ENCODE data around the gene CMTR1. TPM values are rescaled to one million over a fixed set of nuclear protein-coding genes. Genes with fewer than 3 reads are reported as not detected.

The CMTR1 gene
- total and polyA plus RNA-seq, 10 donors, result 19.4 to 62.4 (median 45.3) TPM

DNA sequence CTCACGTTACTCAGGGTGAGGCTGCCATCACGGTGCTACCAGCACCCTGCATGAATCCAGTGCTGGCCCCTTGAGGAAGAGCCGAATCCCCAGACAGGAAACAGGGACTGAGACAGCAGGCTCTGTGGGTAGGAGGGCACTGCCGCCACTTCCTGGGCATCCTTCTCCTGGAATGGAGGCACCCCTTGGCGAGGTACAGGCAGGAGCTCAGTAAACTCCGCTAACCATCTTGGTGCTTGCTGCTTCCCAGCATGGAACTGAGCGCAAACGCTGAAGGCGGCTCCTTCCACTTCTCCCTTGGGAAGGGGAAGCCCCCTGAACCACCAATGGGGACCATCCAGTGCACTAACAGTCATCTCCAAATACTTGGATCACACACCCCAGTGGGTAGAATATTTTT lies 80.1 kb downstream of the CMTR1 start:
- 55 to 64% (median 57%) methylated on average over 4 to 9 of the region's 9 CpGs for WGBS, 5 donors
- H3K27me3 ChIP-seq (replicated peaks in 1 of 7), result peaks cover 0 to 30% (median 3%) of the 10 kb centered on the region in 7 donors
- no peak for DNase-seq
- TF ChIP-seq POLR2AphosphoS5 (IDR thresholded peaks at IDR 0.05), result no peak
- TF ChIP-seq, protein P1, sequence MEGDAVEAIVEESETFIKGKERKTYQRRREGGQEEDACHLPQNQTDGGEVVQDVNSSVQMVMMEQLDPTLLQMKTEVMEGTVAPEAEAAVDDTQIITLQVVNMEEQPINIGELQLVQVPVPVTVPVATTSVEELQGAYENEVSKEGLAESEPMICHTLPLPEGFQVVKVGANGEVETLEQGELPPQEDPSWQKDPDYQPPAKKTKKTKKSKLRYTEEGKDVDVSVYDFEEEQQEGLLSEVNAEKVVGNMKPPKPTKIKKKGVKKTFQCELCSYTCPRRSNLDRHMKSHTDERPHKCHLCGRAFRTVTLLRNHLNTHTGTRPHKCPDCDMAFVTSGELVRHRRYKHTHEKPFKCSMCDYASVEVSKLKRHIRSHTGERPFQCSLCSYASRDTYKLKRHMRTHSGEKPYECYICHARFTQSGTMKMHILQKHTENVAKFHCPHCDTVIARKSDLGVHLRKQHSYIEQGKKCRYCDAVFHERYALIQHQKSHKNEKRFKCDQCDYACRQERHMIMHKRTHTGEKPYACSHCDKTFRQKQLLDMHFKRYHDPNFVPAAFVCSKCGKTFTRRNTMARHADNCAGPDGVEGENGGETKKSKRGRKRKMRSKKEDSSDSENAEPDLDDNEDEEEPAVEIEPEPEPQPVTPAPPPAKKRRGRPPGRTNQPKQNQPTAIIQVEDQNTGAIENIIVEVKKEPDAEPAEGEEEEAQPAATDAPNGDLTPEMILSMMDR (IDR thresholded peaks at IDR 0.05 in 8 of 11, conservative IDR thresholded peaks at IDR 0.05 in 3 of 11), result no peak
- intact Hi-C loops (cut with DNase I; ENCODE audit: low total_unique reads), result no loop called here
- H3K27ac ChIP-seq, result peak overlapping the region in 2 of 8 donors; percentile 22 to 87
- peaks cover 16 to 64% (median 38%) of the 10 kb centered on the region in 6 donors for H3K4me1 ChIP-seq
- no peaks in the 10 kb centered on the region for H3K9me3 ChIP-seq
- no peak overlapping the region for H3K4me3 ChIP-seq
- H3K36me3 ChIP-seq, result no peaks in the 10 kb centered on the region

DNA sequence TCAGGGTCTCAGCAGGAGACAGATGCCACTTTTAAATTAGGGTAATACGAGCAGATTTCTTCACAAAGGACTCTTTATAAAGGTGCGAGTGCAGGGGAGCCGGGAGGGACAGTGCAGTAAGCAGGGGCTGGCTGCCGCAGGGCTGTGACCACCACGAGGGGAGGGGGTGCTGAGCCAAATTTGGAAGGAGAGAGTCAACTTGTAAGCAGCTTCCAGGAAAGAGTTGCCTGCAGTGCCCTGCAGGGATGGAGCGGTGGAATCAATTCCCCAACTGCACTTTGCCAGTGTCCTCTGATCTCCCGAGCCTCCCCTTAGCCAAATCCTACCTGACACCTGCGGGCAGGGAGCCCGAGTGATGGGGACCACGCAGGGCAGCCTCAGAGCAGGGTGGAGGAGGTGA lies 80.6 kb downstream of the CMTR1 start:
- WGBS, 5 donors, result 70 to 79% (median 73%) methylated on average over 10 of the region's 10 CpGs
- H3K36me3 ChIP-seq, result no peaks in the 10 kb centered on the region
- H3K27ac ChIP-seq, result peak overlapping the region in 3 of 8 donors; percentile 22 to 87 (median 76)
- peaks cover 0 to 30% (median 3%) of the 10 kb centered on the region in 7 donors for H3K27me3 ChIP-seq (replicated peaks in 1 of 7)
- no peak overlapping the region for H3K4me3 ChIP-seq
- TF ChIP-seq, protein P1 (IDR thresholded peaks at IDR 0.05 in 8 of 11, conservative IDR thresholded peaks at IDR 0.05 in 3 of 11), result no peak
- TF ChIP-seq POLR2A (IDR thresholded peaks at IDR 0.05), result no peak
- no peak for TF ChIP-seq POLR2AphosphoS5 (IDR thresholded peaks at IDR 0.05)
- no peak for DNase-seq
- intact Hi-C loops (cut with DNase I; ENCODE audit: low total_unique reads), result no loop called here
- no peaks in the 10 kb centered on the region for H3K9me3 ChIP-seq
- H3K4me1 ChIP-seq, result peaks cover 16 to 63% (median 38%) of the 10 kb centered on the region in 6 donors

DNA sequence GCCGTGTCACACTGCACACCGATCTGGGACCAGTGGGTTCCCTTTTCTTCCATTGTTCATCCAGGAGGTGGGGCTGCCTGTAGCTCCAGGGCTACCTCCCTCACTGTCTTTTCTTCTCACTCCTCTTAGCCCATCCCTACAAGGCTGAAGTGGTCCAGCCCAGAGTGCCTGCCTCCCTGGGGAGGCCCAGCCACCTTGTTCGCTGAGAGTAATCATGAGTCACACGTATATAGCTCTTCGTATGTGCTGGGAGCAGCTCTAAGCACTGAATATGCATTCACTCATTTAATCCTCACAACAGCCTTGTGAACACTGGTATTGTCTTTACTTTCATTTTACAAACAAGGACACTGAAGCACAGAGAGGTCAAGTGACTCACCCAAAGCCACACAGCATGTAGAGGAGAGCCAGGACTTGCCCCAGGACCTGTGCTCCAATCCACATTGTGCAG lies 81.3 kb downstream of the CMTR1 start:
- no peaks in the 10 kb centered on the region for H3K9me3 ChIP-seq
- no peak overlapping the region for H3K4me3 ChIP-seq
- TF ChIP-seq, protein P1 (IDR thresholded peaks at IDR 0.05 in 8 of 11, conservative IDR thresholded peaks at IDR 0.05 in 3 of 11), result no peak
- TF ChIP-seq POLR2AphosphoS5 (IDR thresholded peaks at IDR 0.05) (no peak), POLR2A (IDR thresholded peaks at IDR 0.05) (no peak)
- H3K36me3 ChIP-seq, result no peaks in the 10 kb centered on the region
- H3K27me3 ChIP-seq (replicated peaks in 1 of 7), result peaks cover 0 to 30% (median 3%) of the 10 kb centered on the region in 7 donors
- intact Hi-C loops (cut with DNase I; ENCODE audit: low total_unique reads), result no loop called here
- WGBS, 5 donors, result 56 to 81% (median 69%) methylated on average over 5 of the region's 5 CpGs
- peak overlapping the region in 6 of 8 donors; percentile 29 to 87 (median 78) for H3K27ac ChIP-seq
- DNase-seq, result no peak
- H3K4me1 ChIP-seq, result peaks cover 16 to 60% (median 38%) of the 10 kb centered on the region in 6 donors

DNA sequence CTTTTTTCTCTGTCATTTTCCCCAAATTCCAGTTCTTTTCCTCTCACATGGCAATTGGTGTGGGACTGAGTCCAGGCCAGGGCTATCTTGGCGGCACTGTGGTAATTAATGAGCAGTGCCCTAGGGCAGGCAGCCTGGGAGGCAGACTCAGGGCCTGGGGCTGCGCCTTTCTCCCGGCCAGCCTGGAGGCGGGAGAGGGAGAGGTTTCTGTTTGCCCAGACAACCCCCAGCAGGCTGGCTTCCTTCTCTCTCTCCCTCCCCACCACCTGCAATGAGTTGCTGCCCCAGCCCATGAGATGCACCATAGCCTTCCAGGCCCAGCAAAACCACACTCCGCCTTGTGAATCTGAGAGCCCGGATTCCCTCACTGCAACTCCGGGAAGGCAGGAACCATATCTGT lies 81.8 kb downstream of the CMTR1 start:
- no peak for TF ChIP-seq POLR2A (IDR thresholded peaks at IDR 0.05)
- no peak for TF ChIP-seq POLR2AphosphoS5 (IDR thresholded peaks at IDR 0.05)
- TF ChIP-seq, protein P1 (IDR thresholded peaks at IDR 0.05 in 8 of 11, conservative IDR thresholded peaks at IDR 0.05 in 3 of 11), result no peak
- Histone ChIP-seq H3K36me3 (no peaks in the 10 kb centered on the region), H3K4me1 (peaks cover 16 to 60% (median 38%) of the 10 kb centered on the region in 6 donors), H3K27ac (peak overlapping the region in 7 of 8 donors; percentile 22 to 87 (median 76)), H3K27me3 (replicated peaks in 1 of 7) (peaks cover 0 to 30% (median 3%) of the 10 kb centered on the region in 7 donors), H3K9me3 (no peaks in the 10 kb centered on the region), H3K4me3 (no peak overlapping the region)
- DNase-seq, result no peak
- WGBS, 5 donors, result 67 to 86% (median 79%) methylated on average over 6 to 7 of the region's 7 CpGs
- intact Hi-C loops (cut with DNase I; ENCODE audit: low total_unique reads), result no loop called here

All from spleen (tissue), 11 donors.